PFSK-1 (cell line): ENCODE results near the gene LDB2.

Source experiments
- FOXP2 ChIP-seq: optimal IDR thresholded peaks from 2 replicates; pipeline ENCODE3; 2011; ENCODE audit warnings: borderline replicate concordance, control low read depth, inconsistent platforms; ENCODE audit not compliant: insufficient read depth; ENCODE audit errors: extremely low read length, extremely low read depth
- POLR2AphosphoS5 ChIP-seq: IDR thresholded peaks from 2 replicates; pipeline ENCODE4 v1.6.1; 2012; ENCODE audit warnings: low read depth, mild to moderate bottlenecking, control low read depth, low read length, moderate library complexity
- SIN3A ChIP-seq: IDR thresholded peaks from 2 replicates; pipeline ENCODE4 v1.6.1; 2012; ENCODE audit warnings: mild to moderate bottlenecking, low read length, moderate library complexity, borderline replicate concordance; ENCODE audit not compliant: insufficient read depth
- TAF1 ChIP-seq: IDR thresholded peaks from 2 replicates; pipeline ENCODE4 v1.6.1; 2012; ENCODE audit warnings: low read length, control low read depth, borderline replicate concordance; ENCODE audit not compliant: insufficient read depth
- TF ChIP-seq, protein P1 (sequence below), 2 experiments: IDR thresholded peaks; 2 replicates each; pipeline versions ENCODE4 v1.6.1 to v1.8.0; 2011 to 2012; ENCODE audit warnings: low read depth in 2 of 2, low read length in 2 of 2, control low read depth in 1 of 2, inconsistent platforms in 1 of 2, mild to moderate bottlenecking in 1 of 2, moderate library complexity in 1 of 2; ENCODE audit not compliant: insufficient read depth in 1 of 2

GRCh38 chr4:16900325-16900724 is 1.9 kb upstream of the LDB2 start:
- TF ChIP-seq POLR2AphosphoS5, result no peak
- no peak for TF ChIP-seq SIN3A
- TF ChIP-seq, protein P1, sequence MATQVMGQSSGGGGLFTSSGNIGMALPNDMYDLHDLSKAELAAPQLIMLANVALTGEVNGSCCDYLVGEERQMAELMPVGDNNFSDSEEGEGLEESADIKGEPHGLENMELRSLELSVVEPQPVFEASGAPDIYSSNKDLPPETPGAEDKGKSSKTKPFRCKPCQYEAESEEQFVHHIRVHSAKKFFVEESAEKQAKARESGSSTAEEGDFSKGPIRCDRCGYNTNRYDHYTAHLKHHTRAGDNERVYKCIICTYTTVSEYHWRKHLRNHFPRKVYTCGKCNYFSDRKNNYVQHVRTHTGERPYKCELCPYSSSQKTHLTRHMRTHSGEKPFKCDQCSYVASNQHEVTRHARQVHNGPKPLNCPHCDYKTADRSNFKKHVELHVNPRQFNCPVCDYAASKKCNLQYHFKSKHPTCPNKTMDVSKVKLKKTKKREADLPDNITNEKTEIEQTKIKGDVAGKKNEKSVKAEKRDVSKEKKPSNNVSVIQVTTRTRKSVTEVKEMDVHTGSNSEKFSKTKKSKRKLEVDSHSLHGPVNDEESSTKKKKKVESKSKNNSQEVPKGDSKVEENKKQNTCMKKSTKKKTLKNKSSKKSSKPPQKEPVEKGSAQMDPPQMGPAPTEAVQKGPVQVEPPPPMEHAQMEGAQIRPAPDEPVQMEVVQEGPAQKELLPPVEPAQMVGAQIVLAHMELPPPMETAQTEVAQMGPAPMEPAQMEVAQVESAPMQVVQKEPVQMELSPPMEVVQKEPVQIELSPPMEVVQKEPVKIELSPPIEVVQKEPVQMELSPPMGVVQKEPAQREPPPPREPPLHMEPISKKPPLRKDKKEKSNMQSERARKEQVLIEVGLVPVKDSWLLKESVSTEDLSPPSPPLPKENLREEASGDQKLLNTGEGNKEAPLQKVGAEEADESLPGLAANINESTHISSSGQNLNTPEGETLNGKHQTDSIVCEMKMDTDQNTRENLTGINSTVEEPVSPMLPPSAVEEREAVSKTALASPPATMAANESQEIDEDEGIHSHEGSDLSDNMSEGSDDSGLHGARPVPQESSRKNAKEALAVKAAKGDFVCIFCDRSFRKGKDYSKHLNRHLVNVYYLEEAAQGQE (IDR thresholded peaks at IDR 0.05; ENCODE audit: insufficient read depth in 1 of 2, low read depth in 2 of 2, low read length in 2 of 2), result no peak
- no peak for TF ChIP-seq TAF1
- TF ChIP-seq FOXP2, result no peak
